Measurements from ENCODE around the gene MGLL.
"Not testable (repeated sequence)": the region's sequence is repeated elsewhere in the genome, so short reads cannot be mapped to it uniquely, and the experiment has no call there.

MGLL gene

DNA sequence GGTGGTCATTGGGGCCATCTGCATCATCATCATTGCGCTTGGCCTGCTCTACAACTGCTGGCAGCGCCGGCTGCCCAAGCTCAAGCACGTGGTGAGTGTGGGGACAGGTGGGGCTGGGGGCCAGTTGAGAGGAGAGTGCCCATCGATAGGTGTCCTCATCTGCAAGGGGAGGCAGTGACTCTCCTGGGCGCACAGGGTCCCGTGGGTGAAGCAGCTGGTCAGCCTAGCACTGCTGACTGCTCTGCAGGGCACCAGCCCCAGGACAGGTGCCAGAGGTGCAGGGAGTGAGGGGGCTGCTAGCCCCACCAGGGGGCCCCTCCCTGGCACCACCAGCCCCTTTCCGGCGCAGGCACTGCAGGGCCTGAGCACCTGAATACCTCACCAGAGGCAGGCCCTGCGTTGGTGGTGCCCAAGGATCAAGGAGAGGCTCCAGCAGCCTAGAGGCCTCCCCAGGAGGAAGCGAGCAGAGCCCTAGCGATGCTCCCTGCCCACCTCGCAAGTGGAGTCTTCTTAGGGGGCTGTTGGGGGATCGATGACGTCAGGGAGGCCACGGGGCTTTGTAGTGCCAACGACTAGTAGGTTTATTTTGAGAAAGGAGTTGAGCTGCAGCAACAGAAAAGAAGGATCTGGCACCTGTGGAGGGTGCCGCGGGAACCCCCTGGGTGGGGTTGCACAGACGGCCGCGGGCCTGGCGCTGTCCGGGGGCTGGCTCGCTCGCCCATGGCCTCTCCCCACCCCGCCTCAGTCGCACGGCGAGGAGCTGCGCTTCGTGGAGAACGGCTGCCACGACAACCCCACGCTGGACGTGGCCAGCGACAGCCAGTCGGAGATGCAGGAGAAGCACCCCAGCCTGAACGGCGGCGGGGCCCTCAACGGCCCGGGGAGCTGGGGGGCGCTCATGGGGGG is 150.5 kb downstream of the MGLL start:
- no peak for FAIRE-seq

DNA sequence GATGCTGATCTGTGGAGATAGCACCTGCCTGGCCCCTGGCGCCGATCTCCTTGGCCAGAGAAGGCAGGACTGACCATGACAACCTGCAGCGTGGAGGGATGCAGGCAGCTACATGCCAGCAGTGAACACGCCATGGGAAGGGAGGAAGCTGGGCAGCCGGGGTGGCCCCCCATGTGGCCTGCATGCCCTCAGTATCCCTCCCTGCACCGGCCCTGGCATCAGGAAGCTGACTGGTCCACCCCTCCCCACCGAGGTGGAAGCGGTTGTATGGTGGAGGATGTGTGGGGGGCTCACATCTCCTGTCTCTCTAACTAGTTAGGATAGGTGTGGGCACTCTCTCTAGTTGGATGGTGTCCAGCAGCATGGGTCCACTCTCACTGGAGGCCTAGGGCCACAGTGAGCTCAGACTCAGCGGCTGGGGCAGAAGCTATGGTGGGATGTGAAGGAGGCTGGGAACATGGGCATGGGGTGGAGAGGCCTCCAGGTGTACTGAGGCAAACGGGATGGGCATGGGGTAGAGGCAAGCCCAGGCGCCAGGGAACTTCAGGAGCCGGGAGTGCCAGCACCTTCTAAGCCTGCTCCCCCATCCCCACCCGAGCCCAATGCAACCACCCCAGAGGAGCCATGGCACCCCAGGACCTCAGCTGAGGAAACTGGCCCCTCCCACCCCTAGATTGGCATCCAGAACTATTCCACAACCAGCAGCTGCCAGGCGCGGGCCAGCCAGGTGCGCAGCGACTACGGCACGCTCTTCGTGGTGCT is 151.4 kb downstream of the MGLL start:
- FAIRE-seq: no peak

DNA sequence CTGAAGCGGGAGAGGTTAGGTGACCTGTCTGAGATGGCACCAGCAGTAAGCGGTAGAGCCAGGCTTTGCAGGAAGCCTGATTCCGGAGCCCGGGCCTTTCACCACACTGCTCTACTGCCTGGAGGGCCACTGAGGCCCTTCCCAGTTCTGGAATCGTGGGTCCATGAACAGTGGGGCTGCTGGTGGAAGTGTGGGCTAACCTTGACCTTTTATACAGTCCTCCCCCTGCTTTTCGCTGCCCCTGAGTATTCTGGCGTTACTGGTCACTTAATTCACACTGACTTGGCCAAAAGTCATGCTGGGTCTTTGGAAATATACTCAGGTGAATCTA is 152.1 kb downstream of the MGLL start:
- no peak for FAIRE-seq

DNA sequence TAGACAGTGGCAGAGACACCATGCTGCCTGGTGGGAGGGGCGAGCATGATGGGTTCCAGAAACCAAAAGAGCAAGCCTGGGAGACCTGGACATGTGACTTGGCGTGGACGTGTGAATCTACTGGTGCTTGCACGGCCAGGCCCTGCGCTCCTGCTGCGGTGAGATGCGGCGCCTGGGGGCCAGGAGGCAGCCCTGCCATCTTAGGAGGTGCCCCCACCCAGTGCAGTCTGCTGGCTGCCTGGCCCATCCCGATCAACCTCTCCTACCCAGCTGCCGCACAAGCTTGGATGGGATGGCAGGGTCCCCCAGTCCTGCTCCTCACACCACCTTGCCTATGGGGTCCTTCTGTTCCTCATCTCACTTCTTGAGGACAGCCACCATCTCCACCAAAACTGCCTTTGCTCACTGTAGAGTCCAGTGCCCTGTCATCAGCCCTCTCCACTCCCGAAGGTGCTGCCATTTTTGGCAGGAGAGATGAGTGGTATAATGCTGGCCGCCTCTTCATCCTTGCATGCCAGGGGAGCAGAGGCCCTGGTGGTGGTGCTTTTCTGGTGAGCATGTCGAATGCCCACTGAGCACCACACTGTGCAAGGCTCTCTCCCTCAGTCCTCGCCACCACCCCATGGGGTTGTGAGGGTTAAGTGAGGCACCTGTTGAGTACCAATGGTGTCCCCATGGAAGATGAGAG is 152.6 kb downstream of the MGLL start:
- no peak for FAIRE-seq

DNA sequence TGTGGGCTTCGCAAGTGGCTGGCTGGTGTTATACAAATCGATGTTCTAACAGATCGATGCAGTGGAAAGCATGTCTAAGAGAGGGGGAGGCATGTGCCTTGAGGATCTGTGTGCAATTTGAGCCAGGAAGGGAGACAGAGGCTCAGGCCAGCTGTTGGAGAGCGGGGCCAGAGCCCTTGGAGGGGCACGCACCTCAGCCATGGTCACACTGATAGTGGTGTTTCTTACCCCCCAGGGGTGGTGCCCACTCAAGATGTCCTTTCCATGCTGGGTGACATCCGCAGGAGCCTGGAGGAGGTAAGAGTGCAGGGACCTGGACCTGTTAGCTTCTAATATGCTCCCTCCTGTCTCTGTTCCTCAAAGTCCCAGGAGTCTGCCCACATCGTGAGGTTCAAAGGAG is 153.4 kb downstream of the MGLL start:
- no peak for FAIRE-seq

DNA sequence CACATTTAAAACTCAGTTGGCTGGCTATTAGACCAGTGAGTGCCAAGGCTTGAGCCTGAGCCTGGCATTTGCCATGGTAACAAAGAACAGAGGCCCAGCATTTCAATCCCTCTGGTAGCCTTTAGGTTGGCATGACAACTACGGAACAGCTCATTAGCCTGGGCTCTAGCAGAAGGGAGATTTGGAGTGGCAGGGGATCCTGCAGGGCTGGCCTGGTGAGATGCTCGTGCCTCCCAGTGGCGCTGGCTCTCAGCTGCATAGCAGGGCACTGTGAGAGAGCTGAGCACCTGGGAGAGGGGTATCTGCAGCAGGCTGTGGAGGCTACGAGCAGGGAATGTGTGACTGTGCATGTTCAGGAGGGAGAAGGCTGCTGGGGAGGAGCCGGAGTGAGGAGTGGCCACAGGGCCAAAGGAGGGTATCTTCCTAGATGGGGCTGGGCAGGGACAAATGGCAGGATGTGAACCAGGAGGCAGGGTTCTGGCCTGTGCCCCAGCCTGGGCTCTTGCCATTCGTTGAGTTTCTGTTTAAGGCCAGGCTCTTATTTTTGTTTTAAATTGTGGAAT is 155.1 kb downstream of the MGLL start:
- no peak for FAIRE-seq

DNA sequence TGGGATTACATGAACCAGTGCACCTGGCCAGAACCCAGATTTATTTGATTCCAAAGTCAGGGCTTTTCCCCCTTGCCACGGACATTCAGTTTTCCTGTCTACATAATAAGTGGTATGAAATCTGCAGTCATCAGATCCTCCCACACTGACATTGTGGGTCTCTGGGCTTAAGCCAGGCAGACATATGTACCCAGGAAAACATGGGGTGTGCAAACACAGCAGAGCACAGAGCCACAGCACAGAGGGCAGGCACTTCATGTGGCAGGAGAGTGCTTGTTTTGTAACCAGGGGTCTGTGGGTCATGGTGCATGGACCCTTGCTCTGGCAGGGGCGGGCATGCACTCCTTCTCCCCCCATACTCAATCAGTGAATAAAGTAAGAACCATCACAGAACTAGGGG is 155.6 kb downstream of the MGLL start:
- FAIRE-seq: no peak

DNA sequence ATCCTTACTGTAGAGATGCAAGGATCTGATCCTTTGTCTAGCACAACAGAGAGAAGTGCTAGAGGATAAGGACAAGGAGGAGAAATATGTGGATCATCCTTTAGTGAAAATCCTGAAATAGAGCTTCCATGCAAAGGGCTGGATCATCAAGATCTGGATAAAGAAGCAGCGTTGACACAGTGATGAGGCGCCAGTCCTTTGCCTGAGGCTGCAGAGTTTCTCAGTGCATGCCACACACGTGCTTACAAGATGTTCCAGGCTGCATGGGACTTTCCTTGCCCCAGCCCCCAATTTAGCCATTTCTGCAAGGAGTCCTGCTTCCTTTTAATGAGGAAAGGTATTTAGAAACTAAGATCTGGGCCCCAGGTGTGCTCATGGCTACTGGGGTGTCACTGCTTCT is 156.7 kb downstream of the MGLL start:
- FAIRE-seq: no peak

DNA sequence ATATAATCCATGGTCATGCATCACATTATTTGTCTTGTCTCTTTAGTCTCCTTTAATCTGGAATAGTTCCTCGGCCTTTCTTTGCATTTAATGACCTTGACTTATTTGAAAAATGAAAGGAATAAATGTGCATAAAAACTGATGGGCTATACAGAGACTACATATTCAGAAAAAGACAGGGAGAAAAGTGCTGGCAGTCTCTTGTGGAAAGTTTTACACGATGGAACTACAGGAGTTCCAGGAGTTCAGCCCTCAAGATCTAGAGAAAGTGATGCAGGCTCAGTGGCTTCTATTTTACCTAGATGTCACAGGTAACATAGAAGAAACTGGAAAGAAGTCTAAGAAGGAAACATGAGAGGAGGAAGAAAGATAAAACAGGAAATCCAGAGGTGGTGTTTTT is 157.2 kb downstream of the MGLL start:
- no peak for FAIRE-seq

DNA sequence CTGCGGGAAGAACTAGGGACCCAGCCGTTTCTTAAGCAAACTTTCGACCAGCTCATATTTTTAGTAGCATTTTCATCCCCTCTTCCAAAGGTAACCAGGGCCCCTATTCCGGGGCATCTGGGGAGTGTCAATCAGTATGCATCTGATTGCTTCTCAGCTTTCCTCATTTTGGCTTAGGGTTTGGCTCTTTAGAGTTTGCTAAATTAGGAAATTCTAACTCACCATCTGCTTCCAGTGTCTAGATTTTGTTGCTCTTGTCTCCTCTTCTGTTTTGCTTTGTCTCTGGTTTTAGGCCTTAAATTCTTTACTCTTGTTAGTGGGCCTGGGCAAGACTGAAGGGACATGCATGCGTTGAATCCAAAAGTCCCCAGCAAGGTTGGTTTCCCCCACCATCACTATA is 159.2 kb downstream of the MGLL start:
- no peak for FAIRE-seq

DNA sequence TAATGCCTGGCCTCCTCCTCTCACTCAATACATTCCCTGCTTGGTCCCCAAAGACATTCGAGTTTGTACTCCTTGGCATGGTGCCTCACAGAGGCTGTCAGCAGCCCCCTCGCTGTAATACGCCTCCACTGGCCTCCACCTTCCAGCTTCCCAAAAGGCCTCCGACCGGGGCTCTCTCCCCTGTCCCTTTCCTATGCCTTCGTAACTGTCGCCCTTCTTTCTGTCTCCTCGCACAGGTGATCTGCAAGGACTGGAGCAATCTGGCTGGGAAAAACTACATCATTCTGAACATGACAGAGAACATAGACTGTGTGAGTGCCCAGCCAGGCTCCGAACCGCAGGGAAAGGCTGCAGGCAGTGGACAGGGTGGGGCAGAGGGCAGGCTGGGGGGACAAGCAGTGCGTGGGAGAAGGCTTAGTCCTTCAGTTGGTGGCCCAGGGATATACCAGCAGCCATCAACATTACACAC is 160.3 kb downstream of the MGLL start:
- FAIRE-seq: no peak

DNA sequence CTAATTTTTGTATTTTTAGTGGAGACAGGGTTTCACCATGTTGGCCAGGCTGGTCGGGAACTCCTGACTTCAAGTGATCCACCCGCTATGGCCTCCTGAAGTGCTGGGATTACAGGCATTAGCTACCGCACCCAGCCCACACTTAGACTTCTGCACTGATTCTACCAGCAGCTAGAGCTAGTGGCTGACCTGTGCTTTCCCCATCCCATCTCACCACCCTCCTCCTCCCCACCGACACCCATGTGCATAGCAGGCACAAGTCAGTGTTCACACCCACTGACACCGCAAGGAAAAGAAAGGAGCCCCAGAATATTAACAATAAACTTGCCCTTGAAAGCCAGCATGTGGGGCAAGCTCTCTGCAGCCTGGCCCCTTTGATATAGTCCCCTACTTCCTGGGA is 160.7 kb downstream of the MGLL start:
- no peak for FAIRE-seq

DNA sequence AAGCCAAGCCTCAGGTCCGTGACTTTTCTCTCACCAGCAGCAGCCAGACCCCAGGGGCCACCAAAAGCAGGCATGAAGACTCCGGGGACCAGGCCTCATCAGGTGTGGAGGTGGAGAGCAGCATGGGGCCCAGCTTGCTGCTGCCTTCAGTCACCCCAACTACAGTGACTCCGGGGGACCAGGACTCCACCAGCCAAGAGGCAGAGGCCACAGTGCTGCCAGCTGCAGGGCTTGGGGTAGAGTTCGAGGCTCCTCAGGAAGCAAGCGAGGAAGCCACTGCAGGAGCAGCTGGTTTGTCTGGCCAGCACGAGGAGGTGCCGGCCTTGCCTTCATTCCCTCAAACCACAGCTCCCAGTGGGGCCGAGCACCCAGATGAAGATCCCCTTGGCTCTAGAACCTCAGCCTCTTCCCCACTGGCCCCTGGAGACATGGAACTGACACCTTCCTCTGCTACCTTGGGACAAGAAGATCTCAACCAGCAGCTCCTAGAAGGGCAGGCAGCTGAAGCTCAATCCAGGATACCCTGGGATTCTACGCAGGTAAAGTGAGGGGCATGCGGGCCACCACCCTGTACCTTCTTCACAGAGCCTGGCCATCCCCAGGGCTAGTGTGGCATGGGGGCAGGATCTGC is 161.6 kb downstream of the MGLL start:
- no peak for FAIRE-seq

DNA sequence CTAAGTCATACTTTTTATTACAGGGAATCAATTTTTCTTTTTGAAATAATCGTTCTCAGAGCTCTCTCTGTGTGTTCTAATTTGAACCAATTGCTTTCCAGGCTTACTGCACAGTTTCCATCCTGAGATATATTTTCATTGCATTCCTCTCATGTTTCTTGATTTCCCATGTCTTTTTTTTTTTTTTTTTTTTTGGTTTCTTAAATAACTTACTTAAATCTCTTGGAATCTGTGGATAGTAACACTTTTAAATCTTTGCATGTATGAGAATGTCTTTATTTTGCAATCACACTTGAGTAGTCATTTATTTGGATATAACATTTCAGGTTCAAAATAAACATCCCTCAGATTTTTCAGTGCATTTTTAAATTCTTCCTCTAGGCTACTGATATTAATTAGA is 164.1 kb downstream of the MGLL start:
- no peak for FAIRE-seq

DNA sequence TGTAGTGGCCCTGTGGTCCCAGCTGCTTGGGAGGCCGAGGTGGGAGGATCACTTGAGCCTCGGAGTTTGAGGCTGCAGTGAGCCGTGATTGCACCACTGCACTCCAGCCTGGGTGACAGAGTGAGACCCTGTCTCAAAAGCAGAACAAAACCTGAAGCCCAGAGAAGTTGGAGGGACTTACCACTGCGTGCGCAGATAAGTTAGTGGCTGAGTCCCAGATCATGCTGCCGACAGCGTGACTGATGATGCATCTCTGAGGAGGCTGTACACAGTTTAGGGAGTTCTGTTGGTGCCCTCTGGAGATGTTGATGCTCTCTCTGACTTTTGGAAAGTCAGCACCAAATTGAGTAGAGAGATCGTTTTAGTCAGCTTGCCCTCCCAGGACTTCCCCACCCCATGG is 165.4 kb downstream of the MGLL start:
- no peak for FAIRE-seq

DNA sequence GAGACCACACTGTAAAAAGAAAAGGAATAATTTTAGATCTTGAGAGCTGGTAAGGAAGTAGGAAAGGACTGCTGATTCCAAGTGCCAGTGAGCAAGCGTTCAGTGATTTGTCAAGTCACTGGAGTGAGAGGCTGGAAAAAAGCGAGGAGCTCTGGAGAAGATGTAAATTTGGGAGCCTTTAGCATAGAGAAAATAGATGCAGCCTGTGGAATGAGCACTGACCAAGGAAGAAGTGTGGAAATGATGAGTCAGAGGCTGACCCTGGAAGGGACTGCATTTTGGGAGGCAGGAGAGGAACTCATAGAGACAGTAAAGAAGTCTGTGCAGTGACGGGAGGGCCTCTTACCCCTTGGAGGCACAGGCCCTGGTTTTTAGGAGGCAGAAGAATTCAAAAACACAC is 166.7 kb downstream of the MGLL start:
- FAIRE-seq: no peak

DNA sequence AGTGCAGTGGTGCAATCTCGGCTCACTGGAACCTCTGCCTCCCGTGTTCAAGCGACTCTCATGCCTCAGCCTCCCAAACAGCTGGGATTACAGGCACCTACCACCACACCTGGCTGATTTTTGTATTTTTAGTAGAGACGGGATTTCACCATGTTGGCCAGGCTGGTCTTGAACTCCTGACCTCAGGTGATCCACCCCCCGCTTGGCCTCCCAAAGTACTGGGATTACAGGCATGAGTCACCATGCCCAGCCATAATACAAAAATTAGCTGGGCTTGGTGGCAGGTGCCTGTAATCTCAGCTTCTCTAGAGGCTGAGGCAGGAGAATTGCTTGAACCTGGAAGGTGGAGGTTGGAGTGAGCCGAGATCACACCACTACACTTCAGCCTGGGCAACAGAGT is 167.3 kb downstream of the MGLL start:
- FAIRE-seq: not testable (repeated sequence)

DNA sequence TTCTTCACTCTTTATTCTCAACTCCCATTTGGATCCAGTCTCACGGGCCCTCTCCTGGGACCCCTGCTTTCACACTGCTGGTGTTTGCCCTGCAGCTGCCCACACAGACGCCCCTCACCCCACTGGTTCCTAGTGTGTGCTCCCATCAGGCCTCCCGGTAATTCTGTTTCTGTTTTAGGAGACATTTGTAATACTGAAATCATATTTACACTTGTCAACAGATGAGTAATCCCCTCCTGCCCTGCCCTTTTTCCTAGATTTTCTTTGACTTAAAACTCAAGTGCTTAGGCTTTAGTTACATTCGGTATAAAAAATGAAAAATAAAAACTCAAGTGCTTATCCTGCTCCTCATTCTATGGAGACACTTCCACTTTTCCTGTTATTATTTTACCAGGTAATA is 167.9 kb downstream of the MGLL start:
- no peak for FAIRE-seq

DNA sequence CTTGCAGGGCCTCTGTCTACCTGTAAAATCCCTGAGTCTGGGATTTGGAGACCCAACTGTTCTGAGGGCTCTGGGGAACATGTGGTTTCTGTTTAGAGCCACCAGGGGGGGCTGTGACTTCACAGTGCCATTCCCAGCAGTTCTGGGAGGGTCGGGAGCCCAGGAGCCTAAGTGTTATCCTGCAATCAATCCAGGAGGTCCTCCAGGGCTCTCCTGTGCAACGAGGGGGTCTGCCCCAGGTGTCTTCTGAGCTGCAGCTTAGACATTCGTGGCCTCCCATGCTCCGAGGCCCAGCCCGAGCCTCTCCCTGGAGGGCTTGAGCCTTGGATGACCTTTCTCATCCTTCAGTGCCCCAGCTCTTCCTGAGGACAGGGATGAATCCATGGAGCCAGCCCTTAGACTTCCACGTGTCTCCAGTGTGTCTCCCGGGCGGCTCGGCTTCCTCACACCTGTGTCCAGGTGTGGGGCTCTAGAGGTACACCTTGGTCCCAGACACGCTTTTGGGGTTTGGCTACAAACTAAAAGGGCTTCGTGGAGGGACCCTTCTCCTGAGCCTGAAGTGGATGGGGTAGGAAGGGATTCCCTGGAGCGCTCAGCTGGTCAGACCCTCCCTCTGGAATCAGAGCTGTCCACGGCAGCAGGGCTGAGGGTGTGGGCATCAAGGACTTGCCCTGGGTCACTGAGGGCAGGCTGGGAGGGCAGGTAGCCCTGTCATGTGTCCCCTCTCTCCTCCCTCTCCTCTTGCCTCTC is 169.9 kb downstream of the MGLL start:
- FAIRE-seq: no peak

DNA sequence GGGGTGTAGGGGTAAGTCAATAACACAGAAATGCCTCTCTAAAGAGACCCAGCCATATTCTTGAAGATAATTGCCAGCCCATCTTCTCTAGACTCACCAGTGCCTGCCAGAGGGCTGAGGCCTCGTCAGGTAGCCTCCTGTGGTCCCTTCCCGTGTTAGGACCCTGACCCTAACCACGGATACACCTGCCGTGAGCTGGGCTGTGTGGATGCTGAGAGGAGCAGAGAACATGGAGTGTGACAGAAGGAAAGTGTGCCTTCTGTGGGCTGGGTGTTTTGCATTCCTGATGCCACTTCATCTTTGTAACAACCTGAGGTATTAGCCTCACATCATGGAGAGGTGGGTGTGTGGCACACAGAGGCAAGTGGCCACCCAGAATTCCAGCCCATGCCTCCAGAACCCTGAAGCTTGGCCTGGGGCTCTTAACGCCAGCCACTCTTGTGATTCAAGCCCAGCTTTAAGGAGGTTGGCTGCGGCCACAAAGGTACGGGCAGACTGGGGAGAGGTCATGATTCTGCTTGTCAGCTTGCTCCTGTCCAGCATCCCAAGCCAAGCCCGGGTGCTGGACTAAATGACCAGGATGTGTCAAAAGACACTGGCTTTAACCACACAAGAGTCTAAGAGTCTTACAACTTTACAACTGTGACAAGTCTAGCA is 170.7 kb downstream of the MGLL start:
- no peak for FAIRE-seq

DNA sequence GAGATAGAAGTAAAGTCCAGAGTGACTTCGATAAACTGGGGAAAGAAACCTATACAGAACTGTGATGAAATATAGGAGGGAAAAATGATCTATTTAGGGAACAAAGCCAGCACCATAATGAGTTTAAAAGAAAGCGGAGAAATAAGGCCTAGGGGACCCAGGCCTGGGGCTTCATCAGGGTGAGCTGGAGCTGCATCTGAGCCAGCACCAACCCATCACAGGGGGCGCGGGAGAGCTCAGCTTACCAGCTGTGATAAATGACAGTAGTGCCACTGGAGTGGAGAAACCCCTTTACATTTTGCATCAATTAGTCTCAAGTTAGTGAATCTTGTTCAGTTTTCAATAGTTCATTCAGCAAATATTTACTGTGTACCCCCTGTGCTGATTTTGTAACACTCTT is 172.1 kb downstream of the MGLL start:
- FAIRE-seq: no peak

DNA sequence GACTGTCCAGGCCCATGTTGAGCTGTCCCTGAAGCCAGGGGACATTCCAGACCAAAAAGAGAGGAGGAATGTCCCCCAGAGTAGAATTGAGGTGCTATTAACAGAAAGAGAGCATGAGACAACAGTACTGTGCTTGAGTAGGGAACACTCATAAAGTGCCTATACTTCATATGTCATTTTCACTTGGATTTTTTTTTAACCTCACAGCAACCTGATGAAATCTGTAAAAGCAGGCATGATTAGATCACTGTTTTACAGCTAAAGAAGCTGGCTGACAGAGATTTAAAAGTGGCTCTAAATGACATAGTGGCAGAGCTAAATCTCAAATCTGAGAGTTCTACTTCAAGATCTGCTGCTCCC is 174.5 kb downstream of the MGLL start:
- FAIRE-seq: no peak
